ENCODE data around the gene SETD2. TPM values are rescaled to one million over a fixed set of nuclear protein-coding genes. Genes with fewer than 3 reads are reported as not detected.
"Not testable (repeated sequence)": the region's sequence is repeated elsewhere in the genome, so short reads cannot be mapped to it uniquely, and the experiment has no call there.

The SETD2 gene
- total RNA-seq, 1 donor from 2014 or later, result 30.1 TPM

- no peak for DNase-seq (ENCODE audit: low spot score)
Measured at GRCh38 chr3:47156396-47156795, 7.5 kb downstream of the SETD2 start.

- DNase-seq (ENCODE audit: low spot score), result no peak
Measured at GRCh38 chr3:47152578-47152977, 11.3 kb downstream of the SETD2 start.

DNA sequence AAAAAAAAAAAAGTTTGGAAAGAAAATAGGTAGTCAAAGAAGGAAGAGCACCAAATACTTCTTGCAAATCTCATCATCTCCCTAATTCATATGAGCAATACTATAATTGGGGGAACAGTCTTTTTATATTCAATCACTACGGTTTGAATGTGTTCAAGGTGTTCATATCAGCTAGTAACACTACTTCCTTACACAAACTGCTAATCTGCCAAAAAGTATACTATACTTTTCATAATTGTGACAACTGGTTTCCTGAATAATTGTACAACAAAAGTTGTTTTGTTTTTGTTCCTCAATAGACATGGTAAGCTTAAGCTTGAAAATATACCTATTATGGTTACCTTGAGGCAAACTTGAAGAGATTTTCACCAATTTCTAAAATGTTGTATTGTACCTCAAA is 12.1 kb downstream of the SETD2 start:
- no peak for DNase-seq (ENCODE audit: low spot score)

DNA sequence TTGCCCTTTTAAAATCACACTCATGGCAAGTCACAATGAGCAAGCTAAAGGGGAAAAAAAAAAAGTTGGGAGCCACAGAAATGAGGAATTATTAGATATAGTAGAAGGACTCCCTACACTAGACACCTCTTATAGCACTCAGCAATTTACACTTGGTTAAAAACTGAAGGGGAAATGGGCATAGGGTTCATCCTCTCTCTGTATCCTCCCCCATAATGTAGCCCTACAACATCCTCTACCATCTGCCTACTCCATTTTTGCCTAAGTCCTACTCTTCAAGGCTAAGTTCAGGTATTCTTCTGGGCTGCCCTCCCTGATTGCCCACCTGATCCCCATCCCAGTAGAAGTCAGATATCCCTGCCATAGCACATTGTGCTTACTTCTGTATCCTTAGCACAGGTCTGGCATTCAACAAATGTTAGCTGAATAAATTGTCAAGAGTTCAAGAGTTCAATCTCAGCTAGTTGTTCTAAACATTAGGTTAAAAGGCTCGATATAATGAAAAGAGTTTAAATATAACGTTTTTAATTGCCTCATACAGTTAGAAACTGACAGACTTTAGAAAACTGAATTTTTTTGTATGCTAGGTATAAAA is 14.5 kb downstream of the SETD2 start:
- DNase-seq (ENCODE audit: low spot score), result no peak

GRCh38 chr3:47145272-47145671 is 18.6 kb downstream of the SETD2 start:
- no peak for DNase-seq (ENCODE audit: low spot score)

- no peak for DNase-seq (ENCODE audit: low spot score)
Measured at GRCh38 chr3:47143068-47143467, 20.8 kb downstream of the SETD2 start.

GRCh38 chr3:47142536-47142935 is 21.4 kb downstream of the SETD2 start:
- not testable (repeated sequence) for DNase-seq (ENCODE audit: low spot score)

- DNase-seq (ENCODE audit: low spot score), result not testable (repeated sequence)
Measured at GRCh38 chr3:47140973-47141461, 22.9 kb downstream of the SETD2 start.

GRCh38 chr3:47140553-47140952 is 23.4 kb downstream of the SETD2 start:
- DNase-seq (ENCODE audit: low spot score), result not testable (repeated sequence)

DNA sequence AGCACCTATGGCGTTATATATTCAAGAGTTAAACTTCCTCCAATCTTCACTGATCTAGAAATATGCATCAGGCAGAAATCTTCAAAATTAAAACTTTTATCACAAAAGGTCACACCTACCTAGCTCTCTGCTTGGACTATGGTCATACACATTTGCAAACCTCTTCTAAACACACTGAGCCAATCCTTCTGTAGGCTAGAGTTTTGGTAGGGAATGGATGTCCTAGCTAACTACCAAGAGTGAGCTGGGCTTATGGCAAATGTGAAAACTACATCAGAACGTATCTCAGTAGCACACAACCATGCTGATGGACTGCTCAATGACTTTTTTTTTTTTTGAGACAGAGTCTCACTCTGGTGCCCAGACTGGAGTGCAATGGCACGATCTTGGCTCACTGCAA is 29.6 kb downstream of the SETD2 start:
- no peak for DNase-seq (ENCODE audit: low spot score)

GRCh38 chr3:47133641-47134040 is 30.3 kb downstream of the SETD2 start:
- DNase-seq (ENCODE audit: low spot score), result no peak

GRCh38 chr3:47130557-47130956 is 33.4 kb downstream of the SETD2 start:
- no peak for DNase-seq (ENCODE audit: low spot score)

DNA sequence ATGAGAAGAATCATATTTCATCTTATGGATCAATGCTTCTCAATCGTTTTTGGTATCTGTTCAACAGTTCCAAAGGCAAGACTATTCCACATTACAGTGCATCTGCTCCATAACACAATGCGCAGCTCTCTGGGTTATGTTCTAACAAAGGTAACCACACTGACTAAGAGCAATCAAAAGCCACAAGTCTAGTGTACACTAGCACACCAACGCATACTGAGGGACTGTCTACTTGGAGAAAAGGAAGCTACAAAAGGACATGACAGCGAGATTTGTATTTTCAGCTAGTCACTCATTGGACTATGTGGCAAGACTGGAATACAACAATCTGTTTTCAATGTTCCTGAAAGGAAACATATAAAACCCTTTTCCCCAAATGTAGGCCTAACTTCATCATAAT is 35.8 kb downstream of the SETD2 start:
- DNase-seq (ENCODE audit: low spot score), result no peak

DNA sequence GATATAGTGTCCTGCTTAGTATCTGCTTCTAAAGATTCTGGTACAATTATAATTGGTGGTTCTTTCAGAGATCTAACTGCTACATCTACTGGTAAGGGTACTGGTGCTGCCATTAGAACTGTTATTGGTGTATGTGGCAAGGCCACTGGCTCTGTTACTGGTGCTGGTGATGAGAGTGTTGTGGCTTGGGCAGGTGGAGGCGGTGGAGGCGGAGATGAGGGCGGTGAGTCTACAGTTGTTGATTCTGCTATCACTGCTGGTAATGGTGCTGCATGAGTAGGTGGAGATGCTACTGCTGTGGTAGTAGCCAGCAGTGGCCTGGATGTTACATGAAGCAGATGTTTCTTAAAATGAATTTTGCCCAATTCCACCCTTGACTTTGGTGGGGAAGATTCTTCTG is 40.1 kb downstream of the SETD2 start:
- DNase-seq (ENCODE audit: low spot score), result no peak

DNA sequence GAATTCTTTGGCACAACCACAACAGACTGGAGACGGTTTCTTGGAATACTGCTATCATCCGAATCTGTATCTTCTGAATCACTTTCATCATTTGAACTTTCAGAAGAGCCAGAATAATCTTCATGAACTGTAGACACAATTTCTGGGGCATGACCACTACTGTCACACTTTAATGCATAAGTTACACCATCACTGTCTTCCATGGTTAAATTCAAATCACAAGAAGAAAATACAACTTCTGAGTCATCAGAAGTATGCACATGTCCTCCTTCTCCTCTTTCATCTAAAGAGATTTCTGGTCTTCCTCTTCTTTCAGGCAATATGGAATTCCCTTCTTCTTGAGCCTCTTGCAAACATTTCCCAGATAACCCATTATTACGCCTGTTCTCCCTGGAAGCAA is 42.5 kb downstream of the SETD2 start:
- DNase-seq (ENCODE audit: low spot score), result no peak

DNA sequence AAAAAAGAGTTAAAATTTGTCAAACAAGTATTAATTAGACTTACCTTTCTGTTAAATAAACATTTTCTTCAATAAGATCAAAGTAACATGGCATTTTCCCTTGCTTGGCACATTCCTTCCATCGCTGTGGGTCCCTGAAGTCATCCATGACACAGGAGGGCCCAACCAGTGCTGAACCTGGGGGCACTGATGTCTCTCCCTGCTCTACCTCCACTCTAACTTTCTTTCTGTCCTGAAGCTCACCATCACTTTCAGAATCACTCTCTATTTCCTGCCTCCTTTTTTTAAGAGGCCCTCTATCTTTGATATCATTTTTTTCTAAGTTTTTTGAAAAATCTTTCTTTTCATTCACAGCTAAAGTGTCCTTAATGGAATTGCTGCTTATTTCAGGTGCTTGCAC is 43.8 kb downstream of the SETD2 start:
- no peak for DNase-seq (ENCODE audit: low spot score)

- not testable (repeated sequence) for DNase-seq (ENCODE audit: low spot score)
Measured at GRCh38 chr3:47119387-47119786, 44.5 kb downstream of the SETD2 start.

GRCh38 chr3:47117807-47118364 is 46.0 kb downstream of the SETD2 start:
- DNase-seq (ENCODE audit: low spot score), result peak; percentile 14

- not testable (repeated sequence) for DNase-seq (ENCODE audit: low spot score)
Measured at GRCh38 chr3:47115524-47115923, 48.4 kb downstream of the SETD2 start.

DNA sequence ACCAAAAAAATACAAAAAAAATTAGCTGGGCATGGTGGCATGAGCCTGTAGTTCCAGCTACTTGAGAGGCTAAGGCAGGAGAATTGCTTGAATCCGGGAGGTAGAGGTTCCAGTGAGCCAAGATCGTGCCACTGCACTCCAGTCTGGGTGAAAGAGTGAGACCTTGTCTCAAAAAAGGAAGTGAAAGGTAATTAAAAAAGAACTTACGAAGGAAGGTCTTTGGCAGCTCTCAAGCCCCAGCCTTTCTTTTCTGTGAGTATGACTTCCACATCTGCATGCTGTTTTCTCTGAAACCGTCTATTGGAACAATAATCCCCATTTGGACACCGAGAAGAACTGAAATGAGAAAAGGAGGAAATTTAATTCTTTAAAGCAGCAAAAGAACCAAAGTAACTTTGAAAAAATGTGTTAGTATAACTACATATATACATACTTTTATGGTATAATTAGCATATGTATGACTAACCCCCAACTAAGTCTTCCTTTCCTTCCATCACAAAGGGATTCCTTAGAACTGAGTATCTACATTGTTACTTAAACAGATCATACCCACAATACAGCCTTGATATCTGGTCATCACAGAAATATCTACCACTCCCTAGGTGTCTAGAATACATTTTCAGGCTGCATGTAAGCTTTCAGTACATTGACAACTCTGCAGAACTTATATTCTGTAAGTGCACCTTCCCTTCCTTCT is 50.1 kb downstream of the SETD2 start:
- DNase-seq (ENCODE audit: low spot score), result no peak

- no peak for DNase-seq (ENCODE audit: low spot score)
Measured at GRCh38 chr3:47112997-47113396, 50.9 kb downstream of the SETD2 start.

- no peak for DNase-seq (ENCODE audit: low spot score)
Measured at GRCh38 chr3:47109393-47109792, 54.5 kb downstream of the SETD2 start.

DNA sequence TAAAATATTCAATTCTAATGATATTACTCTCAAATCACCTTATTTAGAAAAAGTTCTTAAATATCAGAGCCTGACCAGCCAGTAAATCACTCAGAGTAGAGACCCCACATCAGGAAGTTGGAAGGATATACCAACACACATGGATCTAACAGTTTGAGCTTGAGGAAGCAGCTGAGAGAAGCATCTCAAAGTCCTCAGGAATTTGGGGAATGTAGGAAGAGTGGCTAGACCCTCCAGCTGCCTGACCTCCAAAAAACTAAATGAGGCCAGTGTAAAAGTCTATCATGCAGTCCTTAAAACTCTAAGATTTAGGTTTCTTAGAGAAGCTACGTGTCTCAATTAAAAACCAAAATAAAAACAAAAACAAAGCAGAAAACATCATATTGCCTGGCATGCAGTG is 55.4 kb downstream of the SETD2 start:
- DNase-seq (ENCODE audit: low spot score), result peak; percentile 10

Measured in umbilical cord (tissue), 2 donors.